ENCODE results near the gene DOK4. TPM values are rescaled to one million over a fixed set of nuclear protein-coding genes. Genes with fewer than 3 reads are reported as not detected.
A peak's percentile ranks its signal among the peaks of the same experiment; 100 is the strongest.

DOK4 gene
- total and polyA plus RNA-seq, 2 experiments from 2014 or later = 11.4 to 29.1 TPM

GRCh38 chr16:57534881-57535658 lies 48.8 kb upstream of the DOK4 start (continued):
- no peak for TF ChIP-seq REST (IDR thresholded peaks at IDR 0.05; ENCODE audit: unreplicated experiment)
- no peak for TF ChIP-seq CREB1 (CRISPR knock-in tag; IDR thresholded peaks at IDR 0.05; ENCODE audit: low read depth)
- no peak for TF ChIP-seq POLR2AphosphoS5 (IDR thresholded peaks at IDR 0.05; ENCODE audit: low read depth)
- no peak for TF ChIP-seq ZNF114 (CRISPR knock-in tag; IDR thresholded peaks at IDR 0.05)
- TF ChIP-seq, protein P1, sequence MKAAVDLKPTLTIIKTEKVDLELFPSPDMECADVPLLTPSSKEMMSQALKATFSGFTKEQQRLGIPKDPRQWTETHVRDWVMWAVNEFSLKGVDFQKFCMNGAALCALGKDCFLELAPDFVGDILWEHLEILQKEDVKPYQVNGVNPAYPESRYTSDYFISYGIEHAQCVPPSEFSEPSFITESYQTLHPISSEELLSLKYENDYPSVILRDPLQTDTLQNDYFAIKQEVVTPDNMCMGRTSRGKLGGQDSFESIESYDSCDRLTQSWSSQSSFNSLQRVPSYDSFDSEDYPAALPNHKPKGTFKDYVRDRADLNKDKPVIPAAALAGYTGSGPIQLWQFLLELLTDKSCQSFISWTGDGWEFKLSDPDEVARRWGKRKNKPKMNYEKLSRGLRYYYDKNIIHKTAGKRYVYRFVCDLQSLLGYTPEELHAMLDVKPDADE (IDR thresholded peaks at IDR 0.05) = no peak
- no peak for TF ChIP-seq EZH2phosphoT487 (IDR thresholded peaks at IDR 0.05; ENCODE audit: unreplicated experiment)
- TF ChIP-seq STAT1 (IDR thresholded peaks at IDR 0.05; ENCODE audit: unreplicated experiment) = no peak
- no peak for TF ChIP-seq ZNF331 (CRISPR knock-in tag; IDR thresholded peaks at IDR 0.05; ENCODE audit: low read depth)

DNA sequence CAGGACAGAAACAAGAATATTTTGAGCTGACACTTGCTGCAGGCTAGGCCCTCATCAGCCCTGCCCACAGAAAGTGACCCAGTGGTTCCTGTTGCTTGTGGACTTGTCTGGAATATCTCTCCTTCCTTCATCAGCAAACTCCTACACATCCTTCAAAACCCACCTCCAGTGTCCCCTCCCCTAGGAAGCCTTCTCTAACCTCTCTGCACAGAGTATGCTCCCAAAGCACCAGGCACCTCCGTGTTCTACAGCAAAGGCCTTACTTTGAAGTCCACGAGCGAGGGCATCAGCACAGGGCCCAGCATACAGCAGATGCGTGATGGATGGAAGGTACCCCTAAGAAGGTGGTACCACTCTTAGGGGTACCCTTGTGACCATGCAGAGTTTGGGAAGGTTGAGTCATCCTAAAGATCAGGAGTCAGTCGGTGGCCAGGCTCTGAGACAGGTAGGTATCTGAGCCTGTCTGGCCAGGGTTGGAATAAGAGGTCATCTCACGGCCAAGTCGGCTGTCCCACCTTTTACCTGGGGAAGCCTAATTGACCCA lies 48.1 kb upstream of the DOK4 start:
- H3K36me3 Mint-ChIP-seq (ENCODE audit: low read depth) = peaks cover 30% of the 10 kb centered on the region
- Histone ChIP-seq H3K36me3 (ENCODE audit: insufficient read depth) (no peaks in the 10 kb centered on the region), H3K27me3 (ENCODE audit: insufficient read depth) (peaks cover 24% of the 10 kb centered on the region), H4K20me1 (replicated peaks; ENCODE audit: insufficient read depth) (peaks cover 9% of the 10 kb centered on the region; the same call in 1 of the 2 replicates), H3K4me2 (no peak overlapping the region), H3K9me2 (ENCODE audit: insufficient read depth) (no peaks in the 10 kb centered on the region), H3K79me2 (replicated peaks; ENCODE audit: insufficient read depth) (peaks cover 15% of the 10 kb centered on the region), H3K4me3 (no peak overlapping the region), H3K27ac (ENCODE audit: low read depth) (no peak overlapping the region), H3K4me1 (ENCODE audit: insufficient read depth) (peaks cover 37% of the 10 kb centered on the region), H2AFZ (no peak overlapping the region), H3F3A (replicated peaks; ENCODE audit: low read depth) (0 out of 2 replicates have a peak, but pooled peaks cover 11% of the 10 kb centered on the region)
- H3K9me3 Mint-ChIP-seq = peaks cover 3% of the 10 kb centered on the region; the same call in 2 of the 3 replicates
- TF ChIP-seq CREB1 (CRISPR knock-in tag; IDR thresholded peaks at IDR 0.05; ENCODE audit: low read depth) (no peak), ZNF462 (CRISPR knock-in tag; IDR thresholded peaks at IDR 0.05) (no peak), EZH2phosphoT487 (IDR thresholded peaks at IDR 0.05; ENCODE audit: unreplicated experiment) (no peak)
- DNase-seq (ENCODE audit: low spot score) (no peak), ATAC-seq (no peak)
- H3K4me1 Mint-ChIP-seq = peaks cover 65% of the 10 kb centered on the region
- H3K4me3 Mint-ChIP-seq = peak overlapping the region; percentile 6; the same call in 1 of the 3 replicates
- 0 out of 2 replicates have a peak overlapping the region, but pooled peaks have one; percentile 24 for H3K27ac Mint-ChIP-seq
- peaks cover 46% of the 10 kb centered on the region for H3K27me3 Mint-ChIP-seq (ENCODE audit: insufficient read depth, low read depth, poor library complexity)
